HG03097 (cell line): Measurements from ENCODE around the gene POU4F1.

Source experiments
- ATAC-seq: cut with Tn5 transposase; IDR thresholded peaks from one replicate; pipeline ENCODE4 v1.9.1; 2021; ENCODE audit not compliant: unreplicated experiment, low FRiP score

Gene POU4F1

DNA sequence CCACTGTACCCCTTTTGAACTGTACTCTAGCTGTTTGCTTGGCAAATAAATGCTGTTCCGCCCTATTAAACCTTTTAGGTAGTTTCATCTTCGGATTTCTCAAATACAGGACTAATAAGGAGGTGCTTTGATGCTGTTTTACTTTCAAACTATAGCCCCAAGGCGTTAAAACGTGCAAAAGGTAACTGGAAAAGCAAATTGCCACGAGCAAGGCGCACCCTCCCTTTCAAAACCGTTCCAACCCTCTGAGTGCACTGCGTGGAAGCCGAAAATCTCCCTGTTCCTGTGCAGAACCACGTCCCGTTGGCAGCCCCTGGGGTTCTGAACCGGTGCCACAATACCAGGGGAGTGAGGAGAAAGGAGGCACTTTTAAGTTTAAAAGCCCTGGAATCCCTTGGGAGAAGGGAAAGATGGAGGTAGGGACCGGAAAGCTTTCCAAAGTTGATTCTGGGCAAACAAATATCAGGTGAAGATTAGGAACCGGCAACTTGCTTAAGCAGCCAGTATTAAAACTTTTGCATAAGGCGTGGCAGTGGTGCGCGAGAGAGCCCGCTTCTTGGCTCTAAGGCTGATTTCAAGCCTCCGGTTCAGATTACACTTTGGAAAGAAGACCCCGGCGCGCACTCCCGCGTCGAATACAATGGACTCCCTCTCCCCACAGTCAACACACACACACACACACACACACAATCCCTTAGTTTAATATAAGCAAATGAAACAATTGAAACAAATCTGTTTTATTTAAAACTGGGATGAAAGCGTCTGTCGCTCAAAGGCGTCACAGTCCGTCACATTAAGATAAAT lies 9.5 kb downstream of the POU4F1 start:
- no peak for ATAC-seq

DNA sequence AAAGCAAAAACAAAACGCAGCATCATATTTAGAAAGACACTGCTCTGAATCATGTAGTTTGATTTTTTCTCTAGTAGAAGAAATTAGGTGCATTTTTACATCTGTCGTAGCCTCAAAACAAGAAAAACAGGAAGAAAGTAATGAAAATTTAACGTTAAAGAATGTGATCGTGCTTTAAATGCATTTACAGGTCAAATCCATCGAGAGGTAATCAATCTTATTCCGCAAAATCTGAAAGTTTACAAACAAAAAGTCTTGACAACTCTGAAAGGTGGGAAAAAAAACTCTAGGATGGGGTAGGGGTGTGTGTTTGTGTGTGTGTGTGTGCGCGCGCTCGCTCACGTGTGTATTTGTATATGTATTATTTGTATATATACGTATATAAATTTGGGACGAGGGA lies 10.2 kb downstream of the POU4F1 start:
- ATAC-seq = no peak

GRCh38 chr13:78592584-78592983 lies 10.8 kb downstream of the POU4F1 start:
- ATAC-seq = no peak

DNA sequence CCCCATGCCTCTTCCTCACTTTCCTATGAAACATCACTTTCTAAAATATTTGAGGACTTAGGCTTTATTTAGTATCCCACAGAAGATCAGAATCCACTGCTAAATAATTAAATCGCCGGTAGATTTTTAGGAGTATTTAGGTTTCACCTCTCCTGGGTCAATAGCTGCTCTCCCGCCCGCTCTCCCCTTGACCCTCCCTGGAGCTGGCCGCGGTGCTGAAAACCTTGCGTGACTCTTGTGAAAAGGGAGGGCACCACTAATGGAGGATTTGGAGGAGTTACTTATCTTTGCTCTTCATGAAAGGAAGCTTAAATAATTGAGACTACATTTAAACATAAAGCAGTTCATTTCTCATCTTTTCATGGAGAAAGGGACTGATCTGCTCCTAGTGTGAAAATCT lies 14.1 kb downstream of the POU4F1 start:
- ATAC-seq = no peak

GRCh38 chr13:78587395-78587794 lies 16.0 kb downstream of the POU4F1 start:
- ATAC-seq = no peak

DNA sequence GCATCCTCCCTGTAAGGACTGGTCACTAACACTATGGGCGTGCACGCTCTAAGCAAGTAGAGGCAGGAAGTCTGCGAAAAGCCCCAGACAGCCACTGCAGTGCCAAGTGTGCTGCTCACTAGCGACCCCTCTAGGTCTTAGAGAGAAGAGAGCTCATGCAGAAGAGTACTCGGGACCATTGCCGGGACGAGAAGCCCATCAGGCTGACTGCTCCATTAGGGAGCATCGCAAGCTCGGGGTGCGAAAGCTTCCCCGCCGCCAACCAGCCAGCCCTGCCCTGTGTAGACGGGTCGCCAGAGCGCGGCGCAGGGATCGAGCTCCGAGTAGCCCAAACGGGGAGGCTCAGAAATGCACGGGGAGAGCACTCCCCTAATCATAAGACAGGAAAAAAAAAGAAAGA lies 16.6 kb downstream of the POU4F1 start:
- no peak for ATAC-seq

DNA sequence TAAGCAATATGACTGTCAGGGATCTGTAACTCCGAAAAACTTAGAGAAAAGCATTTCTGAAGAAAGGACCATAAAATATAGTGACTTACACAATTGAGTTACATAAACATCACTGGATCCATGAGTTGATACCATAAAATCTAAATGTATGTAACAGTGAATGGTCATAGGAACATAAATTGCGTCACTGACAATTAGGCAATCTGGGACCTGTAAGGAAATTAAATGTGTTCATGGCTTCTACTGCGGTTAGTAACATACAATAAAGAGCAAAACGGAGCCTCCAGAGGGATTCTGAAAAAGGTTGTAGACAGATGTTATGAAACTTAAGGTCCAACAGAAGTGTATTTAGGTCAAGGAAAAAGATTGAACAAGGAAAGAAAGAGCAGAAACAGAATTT lies 27.1 kb downstream of the POU4F1 start:
- ATAC-seq = no peak

DNA sequence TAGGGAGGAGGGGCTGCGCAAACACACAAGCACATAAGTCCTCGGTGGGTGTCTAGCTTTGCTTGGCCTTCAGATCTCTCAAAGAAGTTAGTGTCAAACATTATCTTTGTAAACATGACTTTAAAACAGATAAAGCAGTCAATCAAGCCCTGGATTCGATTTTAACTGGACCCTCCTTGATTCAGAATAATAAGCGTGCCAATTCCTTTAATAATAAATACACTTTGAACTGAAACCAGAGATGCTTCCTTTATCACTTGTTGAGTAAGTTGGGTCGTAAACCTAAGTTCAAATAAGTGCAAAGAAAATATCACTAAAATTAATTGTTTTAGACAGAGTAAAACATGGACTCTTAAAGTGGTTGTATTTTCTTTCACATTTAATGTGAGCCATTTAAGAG lies 30.9 kb downstream of the POU4F1 start:
- ATAC-seq = no peak

DNA sequence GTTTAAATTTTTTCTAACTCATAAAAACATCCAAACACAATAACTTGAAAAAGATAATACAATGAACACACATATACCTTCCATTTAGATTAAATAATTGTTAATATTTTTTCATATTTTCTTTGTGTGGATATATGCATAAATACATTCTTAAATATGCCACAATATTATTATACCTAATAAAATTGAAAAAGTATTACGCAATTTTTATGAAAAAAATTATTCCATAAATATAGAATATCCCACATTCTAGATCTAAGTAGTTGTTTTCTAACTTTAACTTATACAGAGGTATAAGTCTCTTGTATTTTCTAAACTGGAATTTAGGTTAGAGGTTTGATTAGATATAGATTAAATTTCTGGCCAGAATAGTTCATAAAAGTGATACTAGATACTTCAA lies 34.3 kb downstream of the POU4F1 start:
- ATAC-seq = no peak

GRCh38 chr13:78566631-78567030 lies 36.7 kb downstream of the POU4F1 start:
- no peak for ATAC-seq

GRCh38 chr13:78562237-78562889 lies 41.0 kb downstream of the POU4F1 start:
- no peak for ATAC-seq
